GM19193 (cell line): Measurements from ENCODE around the gene RAB3GAP1.

Experiments used
- POLR2A ChIP-seq: IDR thresholded peaks from 4 replicates; pipeline ENCODE4 v1.6.1; 2011; ENCODE audit not compliant: insufficient read depth, insufficient read length; ENCODE audit errors: extremely low read depth

RAB3GAP1 gene

DNA sequence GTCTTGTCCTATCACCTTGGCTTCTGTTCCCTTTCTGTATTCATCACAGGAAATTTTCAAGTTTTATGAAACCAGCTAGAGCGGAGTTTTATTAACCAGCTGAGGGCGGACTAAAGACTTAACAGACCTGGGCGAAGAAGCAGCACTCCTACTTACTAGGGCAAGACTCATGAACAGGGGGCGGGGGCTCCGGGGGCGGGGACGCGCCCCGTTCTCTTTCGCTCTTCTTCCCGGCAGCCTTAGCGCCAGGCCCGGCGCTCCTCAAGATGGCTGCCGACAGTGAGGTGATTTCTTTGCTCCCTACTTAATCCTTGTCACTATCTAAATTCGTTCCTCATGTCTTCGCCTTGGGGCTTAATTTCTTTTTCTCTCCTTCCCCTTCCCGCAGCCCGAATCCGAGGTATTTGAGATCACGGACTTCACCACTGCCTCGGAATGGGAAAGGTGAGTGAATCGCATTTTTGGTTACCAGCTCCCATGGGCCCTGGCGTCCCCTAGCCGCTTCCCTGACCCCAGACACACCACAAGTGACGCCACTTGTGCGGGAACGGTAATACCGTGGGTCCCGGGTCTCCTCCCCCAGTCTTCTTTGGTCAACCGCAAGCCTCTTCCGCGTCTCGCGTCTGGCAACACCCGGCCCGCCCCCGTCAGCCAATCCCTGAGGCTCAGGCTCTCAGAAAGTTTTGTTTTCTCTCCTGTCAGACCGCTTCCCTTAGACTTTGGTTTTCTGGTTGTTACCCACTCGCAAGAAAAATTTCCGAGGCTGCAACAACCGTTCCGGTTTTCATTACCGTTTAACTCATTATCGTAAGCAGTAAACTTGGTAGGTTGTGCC, at the start of gene RAB3GAP1:
Gene RAB3GAP1 (plus strand): TSS at position 251 of the 835 bp plus-strand sequence. CDS start 16 bp downstream, at position 267.
- TF ChIP-seq POLR2A = peak; percentile 75

- no peak for TF ChIP-seq POLR2A
These were observed 49.3 kb upstream of the RAB3GAP1 start for GRCh38 chr2:135002836-135003235.

DNA sequence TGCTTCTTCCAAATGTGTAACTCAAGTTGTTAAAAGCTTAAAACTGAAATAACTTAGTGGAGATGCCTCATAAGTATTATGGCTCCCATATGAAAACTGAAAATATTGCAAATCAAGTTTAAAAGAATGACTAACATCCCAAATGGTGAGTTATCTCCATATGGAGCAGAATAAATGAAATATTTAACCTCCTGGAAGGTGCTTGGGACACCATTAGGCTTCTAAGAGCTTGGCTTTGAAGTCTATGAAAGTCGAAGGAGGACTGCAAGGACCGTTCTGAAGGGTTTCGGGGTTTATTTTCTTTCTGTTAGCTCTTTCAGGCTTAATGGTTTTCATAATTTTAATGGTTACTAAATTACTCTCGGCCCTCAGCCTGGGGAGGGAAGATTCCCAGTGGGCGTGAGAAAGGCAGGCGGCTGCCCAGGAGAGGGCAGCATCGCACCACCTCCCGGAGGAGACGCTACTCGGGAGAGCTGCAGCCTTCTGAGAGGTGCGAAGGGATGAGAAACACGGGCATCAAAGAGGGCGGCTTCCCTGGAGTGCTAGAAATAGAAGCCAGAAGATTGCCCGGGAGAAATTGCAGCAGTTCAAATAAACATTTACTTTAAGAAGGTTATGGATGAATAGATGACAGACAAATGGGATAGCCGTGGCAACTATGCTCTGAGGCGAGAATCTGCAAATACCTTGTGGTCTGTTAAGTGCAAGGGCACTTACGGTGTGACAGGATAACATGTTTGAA, 47.9 kb upstream of the RAB3GAP1 start:
- TF ChIP-seq POLR2A = no peak

DNA sequence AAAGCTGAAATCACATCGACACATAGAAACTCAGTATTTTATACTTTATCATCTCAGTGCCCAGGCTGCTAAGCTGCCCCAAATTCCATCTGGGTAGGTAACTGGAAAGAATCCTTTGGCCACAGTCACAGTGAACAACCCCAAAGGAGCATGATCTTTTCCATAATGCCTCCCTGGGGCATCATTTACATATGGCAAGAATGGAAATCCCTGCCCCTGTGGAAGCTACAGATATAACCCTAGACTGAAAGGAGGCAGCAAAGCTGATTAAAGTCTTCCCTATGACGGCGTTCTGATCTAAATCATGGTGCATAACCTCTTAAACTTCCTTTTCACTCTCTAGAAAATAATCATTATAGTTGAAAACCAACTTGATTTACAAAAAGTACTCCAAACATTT, 46.3 kb upstream of the RAB3GAP1 start:
- no peak for TF ChIP-seq POLR2A

GRCh38 chr2:135009339-135009738, 42.8 kb upstream of the RAB3GAP1 start:
- no peak for TF ChIP-seq POLR2A

DNA sequence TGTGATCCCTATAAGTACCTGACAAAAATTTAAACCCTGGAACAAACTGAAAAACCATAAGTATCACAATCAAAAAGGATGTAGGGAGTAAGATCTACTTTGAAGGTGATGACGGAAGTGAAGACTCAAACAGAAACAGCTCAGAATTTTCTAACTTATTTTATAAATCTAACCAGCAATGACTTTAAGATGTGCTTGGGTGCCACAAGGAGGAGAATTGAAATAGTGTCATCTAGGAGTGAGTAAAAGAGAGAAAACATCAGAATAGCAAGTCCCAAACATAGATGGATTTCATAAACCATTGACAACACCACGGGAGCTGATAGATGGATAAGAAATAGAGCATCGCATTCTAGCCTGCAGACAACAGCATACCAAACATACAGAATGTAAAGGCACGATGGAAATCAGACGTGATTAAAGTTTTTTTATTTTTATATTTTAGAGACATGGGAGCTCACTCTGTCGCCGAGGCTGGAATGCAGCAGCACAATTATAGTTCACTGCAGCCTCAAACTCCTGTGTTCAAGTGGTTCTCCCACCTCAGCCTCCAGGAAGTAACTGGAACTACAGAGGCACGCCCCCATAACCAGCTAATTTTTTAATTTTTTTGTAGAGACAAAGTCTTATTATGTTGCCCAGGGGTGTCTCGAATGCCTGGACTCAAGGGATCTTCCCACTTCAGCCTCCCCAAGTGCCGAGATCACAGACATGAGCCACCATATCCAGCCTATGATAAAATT, 41.7 kb upstream of the RAB3GAP1 start:
- no peak for TF ChIP-seq POLR2A

DNA sequence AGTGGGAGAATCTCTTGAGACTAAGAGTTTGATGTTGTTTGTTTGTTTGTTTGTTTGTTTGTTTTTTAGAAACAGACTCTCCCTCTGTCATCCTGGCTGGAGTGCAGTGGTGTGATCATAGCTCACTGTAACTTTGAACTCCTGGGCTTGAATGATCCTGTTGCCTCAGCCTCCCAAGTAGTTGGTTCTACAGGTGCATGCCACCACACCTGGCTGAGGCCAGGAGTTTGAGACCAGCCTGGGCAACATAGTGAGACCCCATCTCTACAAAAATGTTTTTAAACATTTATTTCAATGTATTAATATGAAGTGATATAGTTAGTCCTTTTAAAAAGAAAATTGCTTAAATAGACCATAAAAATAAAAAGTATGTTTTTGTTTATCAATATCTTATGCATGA, 40.5 kb upstream of the RAB3GAP1 start:
- no peak for TF ChIP-seq POLR2A

DNA sequence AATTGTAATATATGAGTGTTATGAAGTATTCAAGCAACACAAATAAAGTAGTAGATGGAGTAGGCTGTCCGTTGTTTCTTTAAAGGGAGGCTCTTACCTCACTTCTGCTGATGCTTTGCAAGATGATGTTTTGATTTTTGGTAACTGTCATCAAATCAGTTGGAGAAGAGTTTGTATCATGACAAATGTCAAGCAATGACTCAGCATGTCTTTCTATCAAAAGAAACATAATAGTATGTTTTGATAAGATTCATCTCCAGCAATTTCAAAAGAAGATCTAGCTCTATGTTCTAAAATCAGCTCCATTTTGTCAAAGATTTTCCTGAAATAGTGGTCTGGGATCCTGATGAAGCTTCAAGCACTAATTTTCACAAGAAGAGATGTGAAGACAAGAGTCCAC, 30.5 kb upstream of the RAB3GAP1 start:
- no peak for TF ChIP-seq POLR2A

DNA sequence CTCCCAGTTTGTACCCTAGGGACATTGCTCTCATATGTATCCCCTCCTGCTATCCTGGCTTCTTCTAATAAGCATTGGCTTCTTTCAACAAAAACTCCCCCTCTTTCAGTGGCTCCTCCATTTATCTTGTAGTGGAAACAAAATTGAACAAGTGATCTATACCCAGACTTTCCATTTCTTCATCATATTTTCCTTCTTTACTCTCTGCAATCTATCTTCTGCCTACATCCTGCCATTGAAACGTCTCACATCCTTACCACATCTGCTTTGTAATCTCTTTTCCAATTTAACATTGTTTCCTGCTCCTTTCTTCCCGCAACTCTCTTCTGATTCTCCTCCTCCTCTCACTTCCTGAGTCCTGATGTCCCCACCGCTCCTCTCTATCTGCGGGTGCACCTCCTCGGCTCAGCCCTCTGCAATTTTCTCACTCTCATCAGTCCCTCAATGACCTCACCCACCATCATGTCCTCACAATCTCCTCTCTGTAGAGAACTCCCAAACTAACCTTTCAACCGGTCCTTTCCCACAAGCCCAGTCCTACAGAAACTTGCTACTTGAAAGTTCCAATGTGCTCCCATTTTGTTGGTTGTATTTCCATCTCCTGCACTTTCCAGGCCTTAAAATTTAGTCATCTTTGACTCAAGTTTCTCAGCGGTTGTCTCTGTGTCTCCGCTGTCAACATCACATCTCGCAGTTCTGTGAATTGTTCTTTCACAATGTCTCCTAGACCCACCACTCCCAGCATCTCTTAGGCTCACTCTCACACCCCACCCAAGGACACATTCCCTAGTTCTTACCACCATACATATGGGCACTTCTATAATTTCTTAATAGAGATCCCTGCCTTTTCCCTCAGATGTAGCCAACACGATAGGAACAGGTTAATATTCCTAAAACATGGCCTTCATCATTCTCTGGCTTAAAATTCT, 28.9 kb upstream of the RAB3GAP1 start:
- no peak for TF ChIP-seq POLR2A

- no peak for TF ChIP-seq POLR2A
These were observed 28.1 kb upstream of the RAB3GAP1 start for GRCh38 chr2:135023886-135024485.

GRCh38 chr2:135029481-135030134, 22.5 kb upstream of the RAB3GAP1 start:
- no peak for TF ChIP-seq POLR2A

DNA sequence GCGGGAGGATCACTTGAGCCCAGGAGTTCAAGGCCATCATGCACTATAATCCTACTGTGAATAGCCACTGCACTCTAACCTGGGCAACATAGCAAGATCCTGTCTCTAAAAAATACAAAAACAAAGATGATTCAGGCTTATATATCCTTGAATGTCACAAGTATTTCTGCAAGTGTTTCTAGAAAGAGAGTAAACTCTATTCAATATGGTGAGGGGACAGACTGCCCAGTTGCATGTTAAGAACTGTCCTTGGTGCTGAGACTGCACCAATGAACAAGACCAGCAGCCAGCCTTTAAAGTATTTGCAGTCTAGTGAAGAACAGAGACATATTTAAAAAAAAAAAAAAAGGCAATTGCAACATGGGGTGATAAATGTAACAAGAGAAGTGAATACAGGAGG, 21.3 kb upstream of the RAB3GAP1 start:
- no peak for TF ChIP-seq POLR2A

GRCh38 chr2:135037831-135038230, 14.3 kb upstream of the RAB3GAP1 start:
- no peak for TF ChIP-seq POLR2A
